Muscle of leg (tissue), 11 donors: ENCODE results near the gene UBXN6. TPM values are rescaled to one million over a fixed set of nuclear protein-coding genes. Genes with fewer than 3 reads are reported as not detected.

Source experiments
- DNase-seq: peaks from one replicate; pipeline ENCODE4 v3.0.0; 2013
- H3K27ac ChIP-seq: one replicate; pipeline ENCODE4 v1.5.1; 2013; ENCODE audit warnings: mild to moderate bottlenecking, low read length, control low read depth
- H3K27me3 ChIP-seq: one replicate; pipeline ENCODE4 v1.6.1; 2013; ENCODE audit warnings: low read length; ENCODE audit not compliant: control insufficient read depth, insufficient read depth
- H3K36me3 ChIP-seq: one replicate; pipeline ENCODE4 v1.6.1; 2013; ENCODE audit warnings: low read length; ENCODE audit not compliant: control insufficient read depth, insufficient read depth
- H3K4me1 ChIP-seq: one replicate; pipeline ENCODE4 v1.6.1; 2013; ENCODE audit warnings: low read length; ENCODE audit not compliant: control insufficient read depth, insufficient read depth
- H3K4me3 ChIP-seq: one replicate; pipeline ENCODE4 v1.5.1; 2013; ENCODE audit warnings: low read length, control low read depth
- H3K9me3 ChIP-seq: replicated peaks from 2 replicates; pipeline ENCODE4 v1.6.1; 2013; ENCODE audit warnings: low read depth, low read length; ENCODE audit not compliant: control insufficient read depth
- WGBS: methylation state at CpG from one replicate; pipeline ENCODE4 v1.1.5; 2013; ENCODE audit warnings: missing lambda C conversion rate; ENCODE audit not compliant: insufficient coverage; 5-methylcytosine and 5-hydroxymethylcytosine counted together
- polyA plus RNA-seq, 8 donors: library from polyadenylated mRNA; unstranded; fragments of 120-200 nt; gene quantifications; one replicate each; pipeline versions ENCODE4 v1.2.1 to v1.2.3, GENCODE V29; 2013; ENCODE audit warnings: inconsistent platforms in 1 of 8, low replicate concordance in 1 of 8; ENCODE audit not compliant: insufficient read length in 8 of 8, insufficient read depth in 1 of 8
- total RNA-seq: library from RNA; stranded (reverse); fragments of 120-200 nt; gene quantifications from one replicate; pipeline ENCODE4 v1.2.4, GENCODE V29; 2013

UBXN6 gene
- total and polyA plus RNA-seq, 9 donors = 64.9 to 127 (median 89.0) TPM

GRCh38 chr19:4429771-4430171 is 27.8 kb downstream of the UBXN6 start:
- DNase-seq = peak; percentile 62
- H3K27me3 ChIP-seq = no peaks in the 10 kb centered on the region
- 68% methylated on average over 10 of the region's 12 CpGs for WGBS
- no peak overlapping the region for H3K27ac ChIP-seq
- H3K4me3 ChIP-seq = no peak overlapping the region
- H3K4me1 ChIP-seq = peaks cover 24% of the 10 kb centered on the region
- no peaks in the 10 kb centered on the region for H3K9me3 ChIP-seq
- peaks cover 59% of the 10 kb centered on the region for H3K36me3 ChIP-seq

- Histone ChIP-seq H3K9me3 (no peaks in the 10 kb centered on the region), H3K36me3 (peaks cover 54% of the 10 kb centered on the region), H3K4me3 (no peak overlapping the region), H3K27me3 (no peaks in the 10 kb centered on the region), H3K27ac (no peak overlapping the region), H3K4me1 (peaks cover 24% of the 10 kb centered on the region)
- WGBS = 84% methylated on average over 13 of the region's 16 CpGs
- DNase-seq = peak; percentile 48
Observed at GRCh38 chr19:4429256-4429655, 28.3 kb downstream of the UBXN6 start.

- DNase-seq = no peak
- Histone ChIP-seq H3K4me1 (peaks cover 24% of the 10 kb centered on the region), H3K36me3 (peaks cover 54% of the 10 kb centered on the region), H3K9me3 (no peaks in the 10 kb centered on the region), H3K27me3 (no peaks in the 10 kb centered on the region), H3K27ac (no peak overlapping the region), H3K4me3 (no peak overlapping the region)
- WGBS = 93% methylated on average over 20 of the region's 20 CpGs
Observed at GRCh38 chr19:4428326-4428975, 29.1 kb downstream of the UBXN6 start.

GRCh38 chr19:4425537-4425936 is 32.1 kb downstream of the UBXN6 start:
- peak; percentile 73 for DNase-seq
- 60% methylated on average over 1 of the region's 6 CpGs for WGBS
- Histone ChIP-seq H3K9me3 (no peaks in the 10 kb centered on the region), H3K36me3 (peaks cover 38% of the 10 kb centered on the region), H3K4me3 (no peak overlapping the region), H3K27me3 (no peaks in the 10 kb centered on the region), H3K27ac (no peak overlapping the region), H3K4me1 (peaks cover 13% of the 10 kb centered on the region)

- WGBS = 81% methylated on average over 12 of the region's 16 CpGs
Observed at GRCh38 chr19:4423416-4424126, 34.0 kb downstream of the UBXN6 start.

GRCh38 chr19:4416268-4416667 is 41.3 kb downstream of the UBXN6 start:
- Histone ChIP-seq H3K9me3 (no peaks in the 10 kb centered on the region), H3K4me3 (no peak overlapping the region), H3K27ac (no peak overlapping the region), H3K27me3 (no peaks in the 10 kb centered on the region), H3K36me3 (peaks cover 27% of the 10 kb centered on the region), H3K4me1 (peaks cover 21% of the 10 kb centered on the region)
- WGBS = no CpG with 5 or more reads among the region's 9 CpGs
- DNase-seq = no peak

More at GRCh38 chr19:4423416-4424126, 34.0 kb downstream of the UBXN6 start:
- H3K4me1 ChIP-seq = peaks cover 10% of the 10 kb centered on the region
- H3K4me3 ChIP-seq = no peak overlapping the region
- H3K36me3 ChIP-seq = peaks cover 24% of the 10 kb centered on the region
- H3K9me3 ChIP-seq = no peaks in the 10 kb centered on the region
- no peak overlapping the region for H3K27ac ChIP-seq
- H3K27me3 ChIP-seq = no peaks in the 10 kb centered on the region
- no peak for DNase-seq

- whole genome bisulfite sequencing = 62% methylated on average over 5 of the region's 10 CpGs
- no peaks in the 10 kb centered on the region for H3K9me3 ChIP-seq
- peaks cover 31% of the 10 kb centered on the region for H3K36me3 ChIP-seq
- DNase-seq = no peak
- no peaks in the 10 kb centered on the region for H3K27me3 ChIP-seq
- no peak overlapping the region for H3K4me3 ChIP-seq
- H3K27ac ChIP-seq = peak overlapping the region; percentile 23
- peaks cover 17% of the 10 kb centered on the region for H3K4me1 ChIP-seq
Observed at GRCh38 chr19:4415352-4415751, 42.2 kb downstream of the UBXN6 start.

GRCh38 chr19:4414800-4415321 is 42.7 kb downstream of the UBXN6 start:
- H3K27me3 ChIP-seq = no peaks in the 10 kb centered on the region
- WGBS = 37% methylated on average over 4 of the region's 9 CpGs
- H3K4me1 ChIP-seq = peaks cover 15% of the 10 kb centered on the region
- peaks cover 29% of the 10 kb centered on the region for H3K36me3 ChIP-seq
- peak overlapping the region; percentile 23 for H3K27ac ChIP-seq
- H3K9me3 ChIP-seq = no peaks in the 10 kb centered on the region
- no peak for DNase-seq
- no peak overlapping the region for H3K4me3 ChIP-seq

- peaks cover 31% of the 10 kb centered on the region for H3K36me3 ChIP-seq
- no peak overlapping the region for H3K4me3 ChIP-seq
- no peak for DNase-seq
- no peak overlapping the region for H3K27ac ChIP-seq
- H3K27me3 ChIP-seq = no peaks in the 10 kb centered on the region
- peaks cover 13% of the 10 kb centered on the region for H3K4me1 ChIP-seq
- whole genome bisulfite sequencing = 100% methylated on average over 1 of the region's 7 CpGs
- H3K9me3 ChIP-seq = no peaks in the 10 kb centered on the region
Observed at GRCh38 chr19:4414144-4414799, 43.3 kb downstream of the UBXN6 start.

GRCh38 chr19:4413588-4413987 is 44.0 kb downstream of the UBXN6 start:
- no CpG with 5 or more reads among the region's 3 CpGs for WGBS
- peaks cover 38% of the 10 kb centered on the region for H3K36me3 ChIP-seq
- H3K9me3 ChIP-seq = no peaks in the 10 kb centered on the region
- no peak overlapping the region for H3K27ac ChIP-seq
- peaks cover 13% of the 10 kb centered on the region for H3K4me1 ChIP-seq
- DNase-seq = no peak
- H3K27me3 ChIP-seq = no peaks in the 10 kb centered on the region
- H3K4me3 ChIP-seq = no peak overlapping the region
